ENCODE data around the gene DNAL1.
A peak's percentile ranks its signal among the peaks of the same experiment; 100 is the strongest.

DNAL1 gene

GRCh38 chr14:73713803-73714655 is 69.2 kb downstream of the DNAL1 start, which contains the start of gene PNMA1:
Gene PNMA1 (minus strand): TSS chr14:73714384. CDS start chr14:73713639, 745 bp downstream.
- no peak for TF ChIP-seq Cebpa-rat (IDR thresholded peaks at IDR 0.05)
- Histone ChIP-seq H3K27me3 (peaks cover 5% of the 10 kb centered on the region; the same call in 1 of the 2 replicates), H3K4me3 (peak within 1 kb of the TSS; percentile 85), H3K4me1 (peaks cover 27% of the 10 kb centered on the region), H3K4me2 (peak within 1 kb of the TSS; percentile 82), H3K9ac (peak within 1 kb of the TSS; percentile 59), H3K9me3 (no peaks in the 10 kb centered on the region), H3K36me3 (peaks cover 36% of the 10 kb centered on the region), H4K20me1 (peaks cover 46% of the 10 kb centered on the region), H3K27ac (peak within 1 kb of the TSS; percentile 62)

- peaks cover 50% of the 10 kb centered on the region for H4K20me1 ChIP-seq
- H3K27ac ChIP-seq = no peak overlapping the region
- peaks cover 42% of the 10 kb centered on the region for H3K36me3 ChIP-seq
- no peaks in the 10 kb centered on the region for H3K9me3 ChIP-seq
- H3K4me2 ChIP-seq = peak overlapping the region; percentile 82
- peaks cover 27% of the 10 kb centered on the region for H3K4me1 ChIP-seq
- no peak overlapping the region for H3K9ac ChIP-seq
- peak overlapping the region; percentile 85 for H3K4me3 ChIP-seq
- no peak for TF ChIP-seq Cebpa-rat (IDR thresholded peaks at IDR 0.05)
- peaks cover 5% of the 10 kb centered on the region; the same call in 1 of the 2 replicates for H3K27me3 ChIP-seq
Measured at GRCh38 chr14:73714656-73715081, 69.9 kb downstream of the DNAL1 start.

GRCh38 chr14:73715707-73716106 is 70.9 kb downstream of the DNAL1 start:
- Histone ChIP-seq H3K27me3 (peaks cover 5% of the 10 kb centered on the region; the same call in 1 of the 2 replicates), H3K4me1 (peaks cover 27% of the 10 kb centered on the region), H3K4me3 (no peak overlapping the region), H3K36me3 (peaks cover 53% of the 10 kb centered on the region), H3K27ac (no peak overlapping the region), H3K9me3 (no peaks in the 10 kb centered on the region), H4K20me1 (peaks cover 60% of the 10 kb centered on the region), H3K4me2 (no peak overlapping the region), H3K9ac (no peak overlapping the region)
- TF ChIP-seq Cebpa-rat (IDR thresholded peaks at IDR 0.05) = no peak

GRCh38 chr14:73717266-73717665 is 72.5 kb downstream of the DNAL1 start:
- Histone ChIP-seq H3K27ac (no peak overlapping the region), H3K4me2 (no peak overlapping the region), H3K4me1 (peaks cover 20% of the 10 kb centered on the region), H4K20me1 (peaks cover 67% of the 10 kb centered on the region), H3K4me3 (no peak overlapping the region), H3K9me3 (no peaks in the 10 kb centered on the region), H3K36me3 (peaks cover 68% of the 10 kb centered on the region), H3K27me3 (peaks cover 5% of the 10 kb centered on the region; the same call in 1 of the 2 replicates), H3K9ac (no peak overlapping the region)
- no peak for TF ChIP-seq Cebpa-rat (IDR thresholded peaks at IDR 0.05)

- H3K4me3 ChIP-seq = no peak overlapping the region
- H3K27ac ChIP-seq = no peak overlapping the region
- no peak for TF ChIP-seq Cebpa-rat (IDR thresholded peaks at IDR 0.05)
- H4K20me1 ChIP-seq = peaks cover 67% of the 10 kb centered on the region
- H3K4me2 ChIP-seq = no peak overlapping the region
- H3K4me1 ChIP-seq = peaks cover 14% of the 10 kb centered on the region
- H3K9ac ChIP-seq = no peak overlapping the region
- no peaks in the 10 kb centered on the region for H3K9me3 ChIP-seq
- H3K36me3 ChIP-seq = peaks cover 74% of the 10 kb centered on the region
- peaks cover 3% of the 10 kb centered on the region; the same call in 1 of the 2 replicates for H3K27me3 ChIP-seq
Measured at GRCh38 chr14:73717711-73718417, 73.1 kb downstream of the DNAL1 start.

- H3K4me2 ChIP-seq = no peak overlapping the region
- peaks cover 67% of the 10 kb centered on the region for H4K20me1 ChIP-seq
- no peak for TF ChIP-seq Cebpa-rat (IDR thresholded peaks at IDR 0.05)
- no peak overlapping the region for H3K27ac ChIP-seq
- H3K9me3 ChIP-seq = no peaks in the 10 kb centered on the region
- peaks cover 82% of the 10 kb centered on the region for H3K36me3 ChIP-seq
- H3K4me1 ChIP-seq = peaks cover 7% of the 10 kb centered on the region
- no peak overlapping the region for H3K9ac ChIP-seq
- H3K27me3 ChIP-seq = no peaks in the 10 kb centered on the region
- H3K4me3 ChIP-seq = no peak overlapping the region
Measured at GRCh38 chr14:73718418-73719251, 73.8 kb downstream of the DNAL1 start.

GRCh38 chr14:73719361-73719760 is 74.6 kb downstream of the DNAL1 start:
- Histone ChIP-seq H3K4me1 (peaks cover 13% of the 10 kb centered on the region), H3K4me2 (no peak overlapping the region), H3K27me3 (no peaks in the 10 kb centered on the region), H3K27ac (no peak overlapping the region), H4K20me1 (peaks cover 67% of the 10 kb centered on the region), H3K4me3 (no peak overlapping the region), H3K9ac (no peak overlapping the region), H3K36me3 (peaks cover 89% of the 10 kb centered on the region), H3K9me3 (no peaks in the 10 kb centered on the region)
- TF ChIP-seq Cebpa-rat (IDR thresholded peaks at IDR 0.05) = no peak

- Histone ChIP-seq H3K36me3 (peaks cover 94% of the 10 kb centered on the region), H3K9ac (no peak overlapping the region), H4K20me1 (peaks cover 63% of the 10 kb centered on the region), H3K4me1 (peaks cover 13% of the 10 kb centered on the region), H3K27ac (no peak overlapping the region), H3K4me2 (no peak overlapping the region), H3K27me3 (no peaks in the 10 kb centered on the region), H3K9me3 (no peaks in the 10 kb centered on the region), H3K4me3 (no peak overlapping the region)
- TF ChIP-seq Cebpa-rat (IDR thresholded peaks at IDR 0.05) = no peak
Measured at GRCh38 chr14:73719791-73720190, 75.0 kb downstream of the DNAL1 start.

GRCh38 chr14:73720636-73721035 is 75.8 kb downstream of the DNAL1 start:
- TF ChIP-seq Cebpa-rat (IDR thresholded peaks at IDR 0.05) = no peak
- Histone ChIP-seq H3K27ac (no peak overlapping the region), H3K9me3 (no peaks in the 10 kb centered on the region), H3K27me3 (no peaks in the 10 kb centered on the region), H3K4me2 (no peak overlapping the region), H3K9ac (no peak overlapping the region), H3K4me1 (peaks cover 20% of the 10 kb centered on the region), H4K20me1 (peaks cover 56% of the 10 kb centered on the region), H3K4me3 (no peak overlapping the region), H3K36me3 (peaks cover 99% of the 10 kb centered on the region)
